ENCODE data around the gene SPAG16.

- TF ChIP-seq CTCF (IDR thresholded peaks at IDR 0.05) (no peak), POLR2A (IDR thresholded peaks at IDR 0.05) (no peak)
Measured at GRCh38 chr2:213545481-213545880, 261.2 kb downstream of the SPAG16 start.

All from body of pancreas (tissue), 4 donors.